Kidney (tissue), 14 donors: ENCODE data around the gene ARNT2. TPM values are rescaled to one million over a fixed set of nuclear protein-coding genes. Genes with fewer than 3 reads are reported as not detected.

ENCODE experiments used
- DNase-seq, 5 donors: peaks; one replicate each; pipeline ENCODE4 v3.0.0-alpha.2; 2013 to 2020
- FAIRE-seq: peaks from 2 replicates; lab custom pipeline; 2012; peaks lifted over from hg19 to GRCh38; lab: Jason Lieb, UNC
- H3K27ac ChIP-seq, 2 donors: one replicate each; pipeline ENCODE4 v1.7.0; 2013; ENCODE audit warnings: low read depth in 2 of 2, low read length in 2 of 2, inconsistent platforms in 1 of 2
- H3K27me3 ChIP-seq: one replicate; pipeline ENCODE4 v1.7.1; 2013; ENCODE audit warnings: low read length, inconsistent platforms; ENCODE audit not compliant: control insufficient read depth, insufficient read depth
- H3K36me3 ChIP-seq, 3 donors: one replicate each; pipeline versions ENCODE4 v1.7.0 to v1.7.1; 2013; ENCODE audit warnings: low read length in 3 of 3, control low read depth in 1 of 3, inconsistent platforms in 1 of 3; ENCODE audit not compliant: insufficient read depth in 3 of 3, control insufficient read depth in 2 of 3
- H3K4me1 ChIP-seq, 3 donors: one replicate each; pipeline versions ENCODE4 v1.7.0 to v1.7.1; 2013; ENCODE audit warnings: low read length in 3 of 3, inconsistent platforms in 1 of 3, low read depth in 1 of 3; ENCODE audit not compliant: control insufficient read depth in 2 of 3, insufficient read depth in 2 of 3
- H3K4me3 ChIP-seq, 3 donors: one replicate each; pipeline versions ENCODE4 v1.7.0 to v1.8.1; 2013; ENCODE audit warnings: low read length in 3 of 3, control low read depth in 1 of 3, inconsistent platforms in 1 of 3
- H3K9ac ChIP-seq, 3 donors: one replicate each; pipeline versions ENCODE4 v1.7.0 to v1.7.1; 2013; ENCODE audit warnings: low read length in 3 of 3, control low read depth in 1 of 3, inconsistent platforms in 1 of 3
- H3K9me3 ChIP-seq, 3 donors: one replicate each; pipeline versions ENCODE4 v1.7.0 to v1.7.1; 2013; ENCODE audit warnings: low read length in 3 of 3, control low read depth in 1 of 3, inconsistent platforms in 1 of 3; ENCODE audit not compliant: control insufficient read depth in 2 of 3, insufficient read depth in 1 of 3
- CTCF ChIP-seq: IDR thresholded peaks from 3 replicates; pipeline ENCODE4 v1.5.1; 2012; ENCODE audit warnings: mild to moderate bottlenecking, moderate library complexity, borderline replicate concordance; ENCODE audit not compliant: insufficient read depth; ENCODE audit errors: extremely low read depth
- intact Hi-C: fragments of 100-400 bp; cut with DNase I; formaldehyde crosslinking; loops from one replicate; pipeline ENCODE4 v1.11.1; 2022
- polyA plus RNA-seq: library from polyadenylated mRNA; stranded (reverse); fragments of 350-450 nt; fragmentation: Illumina TruSeq; extraction: RNeasy Lipid Tissue Mini Kit (QIAGEN cat#74804); gene quantifications from one replicate; pipeline ENCODE4 v1.2.3, GENCODE V29; 2014; ENCODE audit warnings: low read depth, low replicate concordance; ENCODE audit not compliant: insufficient read depth
- total RNA-seq: library from RNA; stranded (reverse); fragmentation: NEBNext Ultra II Directional; extraction: Animal tissue kit (Norgen Biotek cat#: 25700); gene quantifications from one replicate; pipeline ENCODE4 v1.2.1, GENCODE V29; 2021
- donor health status: control.
- donor health status: control.
- donor health status: control.
- donor health status: control.
- donor health status: control.
- donor health status: DM: yes; HTN: yes; CAD: no.
- donor health status: Normal renal cell carcinoma (clear cell type).

The ARNT2 gene
- total and polyA plus RNA-seq, 2 donors from 2014 or later: 12.2 to 38.2 TPM

GRCh38 chr15:80560601-80561400 is 156.6 kb downstream of the ARNT2 start:
- no peak overlapping the region for H3K9ac ChIP-seq
- no peaks in the 10 kb centered on the region for H3K9me3 ChIP-seq
- peaks cover 0 to 2% (median 2%) of the 10 kb centered on the region in 3 donors for H3K36me3 ChIP-seq
- DNase-seq (no peak), FAIRE-seq (no peak)
- H3K27ac ChIP-seq: no peak overlapping the region
- TF ChIP-seq CTCF: no peak
- H3K4me1 ChIP-seq: peaks cover 0 to 11% (median 0%) of the 10 kb centered on the region in 3 donors
- H3K27me3 ChIP-seq: no peaks in the 10 kb centered on the region
- intact Hi-C loops: loop anchor here (10.0 kb wide), 2 partner anchors 96 to 224 kb away; no protein-coding TSS in a partner anchor
- H3K4me3 ChIP-seq: no peak overlapping the region

GRCh38 chr15:80561500-80561899 is 157.3 kb downstream of the ARNT2 start:
- TF ChIP-seq CTCF: no peak
- Histone ChIP-seq H3K27ac (no peak overlapping the region), H3K27me3 (no peaks in the 10 kb centered on the region), H3K4me1 (peaks cover 0 to 11% (median 0%) of the 10 kb centered on the region in 3 donors), H3K9ac (no peak overlapping the region), H3K4me3 (no peak overlapping the region), H3K36me3 (peaks cover 0 to 7% (median 2%) of the 10 kb centered on the region in 3 donors), H3K9me3 (no peaks in the 10 kb centered on the region)
- DNase-seq (no peak), FAIRE-seq (no peak)
- intact Hi-C loops: loop anchor here (10.0 kb wide), 2 partner anchors 97 to 223 kb away; no protein-coding TSS in a partner anchor

GRCh38 chr15:80562033-80562432 is 157.9 kb downstream of the ARNT2 start:
- Histone ChIP-seq H3K36me3 (peaks cover 0 to 7% (median 2%) of the 10 kb centered on the region in 3 donors), H3K4me3 (no peak overlapping the region), H3K9ac (no peak overlapping the region), H3K4me1 (peaks cover 0 to 10% (median 0%) of the 10 kb centered on the region in 3 donors), H3K27ac (no peak overlapping the region), H3K27me3 (no peaks in the 10 kb centered on the region), H3K9me3 (no peaks in the 10 kb centered on the region)
- FAIRE-seq (no peak), DNase-seq (no peak)
- intact Hi-C loops: loop anchor here (10.0 kb wide), 2 partner anchors 97 to 223 kb away; no protein-coding TSS in a partner anchor
- TF ChIP-seq CTCF: no peak
